SK-N-SH (cell line): ENCODE measurements around the gene PHLDB2. TPM values are rescaled to one million over a fixed set of nuclear protein-coding genes. Genes with fewer than 3 reads are reported as not detected.

Source experiments
- CTCF ChIA-PET: fragments of 300-600, 350-600 bp; formaldehyde crosslinking; extraction: SDS; loops from one replicate; lab custom pipeline; 2021; lab: Yijun Ruan, JAX
- POLR2A ChIA-PET: fragments of 350-600 bp; sonication (Branson Sonifier 250); formaldehyde crosslinking; extraction: SDS; loops from one replicate; lab custom pipeline; 2020; ENCODE audit warnings: antibody characterized with exemption, inconsistent platforms; lab: Yijun Ruan, JAX
- DNase-seq: peaks from one replicate; pipeline ENCODE4 v3.0.0; 2012
- H2AFZ ChIP-seq: fragments of 200-600 bp; sonication (generic); 2 replicates; pipeline ENCODE4 v1.8.1; 2016; ENCODE audit warnings: antibody characterized with exemption, mild to moderate bottlenecking, low read depth
- H3F3A ChIP-seq: fragments of 200-600 bp; sonication (generic); replicated peaks from 2 replicates; pipeline ENCODE3; 2016; ENCODE audit warnings: antibody characterized with exemption, mild to moderate bottlenecking; ENCODE audit not compliant: insufficient read depth
- H3K27ac ChIP-seq, 2 experiments: fragments of 200-500 bp in 1 of 2; fragments of 200-600 bp in 1 of 2; sonication (Bioruptor generic) in 1 of 2; sonication (generic), shearing (Covaris generic) in 1 of 2; 2 replicates each; pipeline versions ENCODE4 v1.5.1 to v1.6.1; 2014 to 2016; ENCODE audit warnings: low read depth in 2 of 2, inconsistent platforms in 1 of 2, low read length in 1 of 2, mild to moderate bottlenecking in 1 of 2, mixed read lengths in 1 of 2
- H3K27me3 ChIP-seq: fragments of 200-600 bp; sonication (generic), shearing (Covaris generic); 2 replicates; pipeline ENCODE4 v1.6.1; 2016; ENCODE audit warnings: mixed run types; ENCODE audit not compliant: insufficient read depth
- H3K36me3 ChIP-seq, 2 experiments: fragments of 200-500 bp in 1 of 2; fragments of 200-600 bp in 1 of 2; sonication (Bioruptor generic) in 1 of 2; sonication (generic) in 1 of 2; replicated peaks in 1 of 2; 2 replicates each; pipeline versions ENCODE3 to v1.5.1; 2014 to 2016; ENCODE audit warnings: low read length in 1 of 2, mild to moderate bottlenecking in 1 of 2; ENCODE audit not compliant: insufficient read depth in 2 of 2, control insufficient read depth in 1 of 2
- H3K4me1 ChIP-seq, 2 experiments: fragments of 200-500 bp in 1 of 2; fragments of 200-600 bp in 1 of 2; sonication (Bioruptor generic) in 1 of 2; sonication (generic), shearing (Covaris generic) in 1 of 2; 2 replicates each; pipeline versions ENCODE4 v1.5.1 to v1.6.1; 2014 to 2016; ENCODE audit warnings: low read depth in 1 of 2, low read length in 1 of 2, mixed run types in 1 of 2; ENCODE audit not compliant: insufficient read depth in 2 of 2, control insufficient read depth in 1 of 2
- H3K4me2 ChIP-seq: fragments of 200-600 bp; sonication (generic), shearing (Covaris generic); 2 replicates; pipeline ENCODE4 v1.6.1; 2017; ENCODE audit warnings: mixed run types
- H3K4me3 ChIP-seq, 2 experiments: fragments of 200-500 bp in 1 of 2; fragments of 200-600 bp in 1 of 2; sonication (Bioruptor generic) in 1 of 2; sonication (generic), shearing (Covaris generic) in 1 of 2; 2 replicates each; pipeline versions ENCODE4 v1.5.1 to v1.8.1; 2014 to 2016; ENCODE audit warnings: low read depth in 2 of 2, inconsistent platforms in 1 of 2, low read length in 1 of 2, mild to moderate bottlenecking in 1 of 2, mixed read lengths in 1 of 2, moderate library complexity in 1 of 2
- H3K79me2 ChIP-seq: fragments of 200-600 bp; sonication (generic); 2 replicates; pipeline ENCODE4 v1.8.1; 2017; ENCODE audit warnings: mild to moderate bottlenecking; ENCODE audit not compliant: insufficient read depth
- H3K9ac ChIP-seq: fragments of 200-600 bp; sonication (generic); 2 replicates; pipeline ENCODE4 v1.6.1; 2017; ENCODE audit warnings: mixed run types
- H3K9me2 ChIP-seq: fragments of 200-600 bp; sonication (generic); 2 replicates; pipeline ENCODE4 v1.6.1; 2017; ENCODE audit warnings: mixed run types
- H3K9me3 ChIP-seq: fragments of 200-600 bp; sonication (generic); 2 replicates; pipeline ENCODE4 v1.6.1; 2017; ENCODE audit warnings: mixed run types, mild to moderate bottlenecking, moderate library complexity
- H4K20me1 ChIP-seq: fragments of 200-600 bp; sonication (generic); 2 replicates; pipeline ENCODE4 v1.6.1; 2017; ENCODE audit warnings: mild to moderate bottlenecking, mixed run types; ENCODE audit not compliant: insufficient read depth
- EP300 ChIP-seq, 2 experiments: IDR thresholded peaks; 2 replicates each; pipeline versions ENCODE4 v1.4.0 to v1.6.1; 2012; ENCODE audit warnings: borderline replicate concordance in 1 of 2, low read depth in 1 of 2, low read length in 1 of 2
- FOXJ3 ChIP-seq: sonication (generic); formaldehyde crosslinking; IDR thresholded peaks from 2 replicates; pipeline ENCODE4 v1.5.1; 2020; ENCODE audit warnings: mild to moderate bottlenecking, missing genetic modification reagents
- GATA2 ChIP-seq: sonication (generic); formaldehyde crosslinking; IDR thresholded peaks from 2 replicates; pipeline ENCODE4 v1.5.0; 2020; ENCODE audit warnings: mild to moderate bottlenecking, missing genetic modification reagents
- JUND ChIP-seq: IDR thresholded peaks from 2 replicates; pipeline ENCODE4 v1.4.0; 2012
- MEF2A ChIP-seq: IDR thresholded peaks from 2 replicates; pipeline ENCODE4 v1.4.0; 2012; ENCODE audit warnings: low read depth, borderline replicate concordance
- NFIC ChIP-seq: IDR thresholded peaks from 2 replicates; pipeline ENCODE4 v1.4.0; 2012; ENCODE audit warnings: borderline replicate concordance
- POLR2AphosphoS5 ChIP-seq: IDR thresholded peaks from 2 replicates; pipeline ENCODE4 v1.6.1; 2012; ENCODE audit warnings: low read depth, low read length
- RCOR1 ChIP-seq: fragments of 150-350 bp; IDR thresholded peaks from 2 replicates; pipeline ENCODE4 v1.6.1; 2017; ENCODE audit warnings: antibody characterized with exemption, low read length
- SIN3A ChIP-seq: IDR thresholded peaks from 2 replicates; pipeline ENCODE4 v1.6.1; 2012; ENCODE audit warnings: low read depth, mild to moderate bottlenecking, low read length, moderate library complexity, borderline replicate concordance
- SMC3 ChIP-seq: IDR thresholded peaks from 2 replicates; pipeline ENCODE4 v1.6.1; 2012; ENCODE audit warnings: low read depth, low read length, improper control_type of control experiment
- TCF12 ChIP-seq: IDR thresholded peaks from 2 replicates; pipeline ENCODE4 v1.4.0; 2012
- TEAD4 ChIP-seq: IDR thresholded peaks from 2 replicates; pipeline ENCODE4 v1.4.0; 2012; ENCODE audit warnings: mild to moderate bottlenecking, borderline replicate concordance; ENCODE audit not compliant: insufficient read depth
- YY1 ChIP-seq: IDR thresholded peaks from 2 replicates; pipeline ENCODE4 v1.4.0; 2012; ENCODE audit warnings: low read depth, mild to moderate bottlenecking
- WGBS: methylation state at CpG from one replicate; pipeline ENCODE4 v1.1.6; 2017; ENCODE audit warnings: low lambda C conversion rate; 5-methylcytosine and 5-hydroxymethylcytosine counted together
- polyA plus RNA-seq, 3 experiments: library from polyadenylated mRNA; depleted of rRNA; stranded (reverse); fragments of >200 nt; gene quantifications; 2 replicates each; pipeline ENCODE4 v1.2.3, GENCODE V29; 2012
- TF ChIP-seq, protein P1 (sequence below): IDR thresholded peaks from 2 replicates; pipeline ENCODE4; 2012
- TF ChIP-seq, protein P2 (sequence below): fragments of 150-350 bp; IDR thresholded peaks from 2 replicates; pipeline ENCODE4 v1.6.1; 2017; ENCODE audit warnings: antibody characterized with exemption, low read length, low read depth, borderline replicate concordance

The PHLDB2 gene
- polyA plus RNA-seq, 1 of the 3 experiments (the other 2 are of a cell fraction) = 18.0 TPM

DNA sequence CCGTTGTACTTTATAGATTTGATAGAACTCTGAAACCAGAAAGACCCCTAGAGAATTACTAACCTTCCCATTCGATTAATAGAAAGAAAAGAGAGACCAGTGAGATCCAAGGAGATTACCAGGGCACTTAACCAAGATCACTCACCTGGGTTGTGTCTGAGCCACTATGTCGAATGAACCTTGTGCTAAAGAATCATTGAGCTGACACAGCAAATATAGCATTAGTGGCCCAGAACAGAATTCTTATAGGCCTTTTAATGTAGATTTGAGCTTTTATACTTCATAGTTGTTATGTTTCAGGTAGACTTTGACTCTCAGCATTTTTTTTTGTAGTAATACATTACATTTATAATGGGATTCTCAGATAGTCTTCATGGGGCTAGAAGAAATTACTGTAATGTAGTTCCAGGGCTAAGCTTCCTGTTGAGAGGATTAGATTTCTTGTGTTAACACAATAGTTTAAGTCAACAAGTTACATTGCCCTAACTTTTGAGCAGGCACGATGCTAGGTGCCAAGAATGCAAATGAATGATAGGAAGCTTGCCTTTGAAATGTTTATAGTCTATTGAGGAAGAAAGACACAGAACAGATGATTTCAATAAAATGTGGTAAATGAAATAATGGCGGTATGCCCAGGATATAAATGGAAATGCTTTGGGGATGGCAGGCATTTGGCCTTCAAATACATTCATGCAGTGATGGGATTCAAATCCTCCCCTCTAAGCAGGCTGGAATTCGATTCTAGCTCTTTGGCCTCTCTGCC lies 95.3 kb downstream of the PHLDB2 start:
- Histone ChIP-seq H3K27me3 (no peaks in the 10 kb centered on the region), H3K4me3 (no peak overlapping the region), H3K4me2 (no peak overlapping the region), H4K20me1 (no peaks in the 10 kb centered on the region), H3K27ac (peak overlapping the region; percentile 62 to 73; a peak in 2 of 4 replicates), H2AFZ (no peak overlapping the region), H3K36me3 (peaks cover 27 to 72% of the 10 kb centered on the region in 2 experiments), H3F3A (peaks cover 16% of the 10 kb centered on the region), H3K9ac (no peak overlapping the region), H3K9me2 (no peaks in the 10 kb centered on the region), H3K4me1 (peaks cover 9 to 10% of the 10 kb centered on the region in 2 experiments; a peak in 3 of 4 replicates), H3K9me3 (no peaks in the 10 kb centered on the region), H3K79me2 (peaks cover 3% of the 10 kb centered on the region; the same call in 1 of the 2 replicates)
- ChIA-PET POLR2A (interaction anchor here (0.7 kb wide), 1 partner anchor 18 kb away, joined by 3 read pairs; no protein-coding TSS in a partner anchor), CTCF (interaction anchor here (0.9 to 3.1 kb wide), 4 partner anchors 13 to 238 kb away, joined by 3 to 21 read pairs (median 8); no protein-coding TSS in a partner anchor)
- DNase-seq = no peak
- peak; percentile 91 for TF ChIP-seq TCF12
- peak; percentile 60; the same call in 1 of the 2 replicates for TF ChIP-seq POLR2AphosphoS5
- TF ChIP-seq MEF2A = peak; percentile 47; the same call in 1 of the 2 replicates
- peak; percentile 45 to 58; a peak in 3 of 4 replicates for TF ChIP-seq EP300 (IDR thresholded peaks at IDR 0.05; ENCODE audit: borderline replicate concordance in 1 of 2, low read depth in 1 of 2, low read length in 1 of 2)
- no peak for TF ChIP-seq RCOR1
- TF ChIP-seq JUND = peak; percentile 21; the same call in 1 of the 2 replicates
- TF ChIP-seq, protein P1, sequence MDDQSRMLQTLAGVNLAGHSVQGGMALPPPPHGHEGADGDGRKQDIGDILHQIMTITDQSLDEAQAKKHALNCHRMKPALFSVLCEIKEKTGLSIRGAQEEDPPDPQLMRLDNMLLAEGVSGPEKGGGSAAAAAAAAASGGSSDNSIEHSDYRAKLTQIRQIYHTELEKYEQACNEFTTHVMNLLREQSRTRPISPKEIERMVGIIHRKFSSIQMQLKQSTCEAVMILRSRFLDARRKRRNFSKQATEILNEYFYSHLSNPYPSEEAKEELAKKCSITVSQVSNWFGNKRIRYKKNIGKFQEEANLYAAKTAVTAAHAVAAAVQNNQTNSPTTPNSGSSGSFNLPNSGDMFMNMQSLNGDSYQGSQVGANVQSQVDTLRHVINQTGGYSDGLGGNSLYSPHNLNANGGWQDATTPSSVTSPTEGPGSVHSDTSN = peak; percentile 76
- peak; percentile 49; the same call in 1 of the 2 replicates for TF ChIP-seq TEAD4
- 0 out of 2 replicates have a peak, but pooled peaks have one; percentile 30 for TF ChIP-seq SIN3A
- no peak for TF ChIP-seq FOXJ3 (CRISPR knock-in tag)
- TF ChIP-seq GATA2 (CRISPR knock-in tag) = no peak
- peak; percentile 63; the same call in 1 of the 2 replicates for TF ChIP-seq NFIC
- TF ChIP-seq YY1 = no peak
- TF ChIP-seq, protein P2, sequence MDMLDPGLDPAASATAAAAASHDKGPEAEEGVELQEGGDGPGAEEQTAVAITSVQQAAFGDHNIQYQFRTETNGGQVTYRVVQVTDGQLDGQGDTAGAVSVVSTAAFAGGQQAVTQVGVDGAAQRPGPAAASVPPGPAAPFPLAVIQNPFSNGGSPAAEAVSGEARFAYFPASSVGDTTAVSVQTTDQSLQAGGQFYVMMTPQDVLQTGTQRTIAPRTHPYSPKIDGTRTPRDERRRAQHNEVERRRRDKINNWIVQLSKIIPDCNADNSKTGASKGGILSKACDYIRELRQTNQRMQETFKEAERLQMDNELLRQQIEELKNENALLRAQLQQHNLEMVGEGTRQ = no peak
- no peak for TF ChIP-seq SMC3
- WGBS = 56% methylated on average over 6 of the region's 6 CpGs
